Tibial nerve (tissue), 4 donors: ENCODE data around the gene CWC22.

Experiments used
- EP300 ChIP-seq, 2 donors: sonication (generic); formaldehyde crosslinking; IDR thresholded peaks; one replicate each; pipeline ENCODE4 v1.6.1; 2017; ENCODE audit warnings: antibody characterized with exemption in 2 of 2, mild to moderate bottlenecking in 1 of 2
- POLR2A ChIP-seq, 2 donors: fragments of 450-650 bp; IDR thresholded peaks; one replicate each; pipeline ENCODE4 v1.6.1; 2017; ENCODE audit warnings: antibody characterized with exemption in 2 of 2, mild to moderate bottlenecking in 2 of 2, moderate library complexity in 2 of 2
- TF ChIP-seq, protein P1 (sequence below), 5 experiments: fragments of 200-600 bp in 3 of 5; fragments of 450-650 bp in 2 of 5; sonication (generic) in 3 of 5; IDR thresholded peaks; one replicate each; pipeline ENCODE4 v1.5.1; 2016 to 2019; ENCODE audit warnings: antibody characterized with exemption in 5 of 5, mild to moderate bottlenecking in 3 of 5, moderate library complexity in 2 of 5

DNA sequence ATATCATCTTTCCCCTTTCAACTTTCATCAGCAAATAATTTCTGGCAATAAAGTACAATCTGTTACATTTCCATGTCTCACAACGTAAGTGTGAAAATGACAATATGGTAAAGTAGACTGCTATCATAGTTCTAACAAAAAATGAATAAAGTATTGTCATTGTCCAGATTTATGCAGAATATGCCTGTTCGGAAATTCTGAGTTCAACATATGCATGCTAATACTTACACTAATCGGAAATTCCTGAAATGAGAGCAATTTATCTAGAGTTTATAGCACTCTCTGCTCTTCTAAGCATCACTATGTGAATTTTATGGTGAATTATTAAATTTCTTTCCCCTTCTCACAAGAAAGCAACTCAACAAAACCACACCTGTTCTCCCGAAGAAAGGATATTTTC, 8.1 kb downstream of the CWC22 start:
- TF ChIP-seq, protein P1, sequence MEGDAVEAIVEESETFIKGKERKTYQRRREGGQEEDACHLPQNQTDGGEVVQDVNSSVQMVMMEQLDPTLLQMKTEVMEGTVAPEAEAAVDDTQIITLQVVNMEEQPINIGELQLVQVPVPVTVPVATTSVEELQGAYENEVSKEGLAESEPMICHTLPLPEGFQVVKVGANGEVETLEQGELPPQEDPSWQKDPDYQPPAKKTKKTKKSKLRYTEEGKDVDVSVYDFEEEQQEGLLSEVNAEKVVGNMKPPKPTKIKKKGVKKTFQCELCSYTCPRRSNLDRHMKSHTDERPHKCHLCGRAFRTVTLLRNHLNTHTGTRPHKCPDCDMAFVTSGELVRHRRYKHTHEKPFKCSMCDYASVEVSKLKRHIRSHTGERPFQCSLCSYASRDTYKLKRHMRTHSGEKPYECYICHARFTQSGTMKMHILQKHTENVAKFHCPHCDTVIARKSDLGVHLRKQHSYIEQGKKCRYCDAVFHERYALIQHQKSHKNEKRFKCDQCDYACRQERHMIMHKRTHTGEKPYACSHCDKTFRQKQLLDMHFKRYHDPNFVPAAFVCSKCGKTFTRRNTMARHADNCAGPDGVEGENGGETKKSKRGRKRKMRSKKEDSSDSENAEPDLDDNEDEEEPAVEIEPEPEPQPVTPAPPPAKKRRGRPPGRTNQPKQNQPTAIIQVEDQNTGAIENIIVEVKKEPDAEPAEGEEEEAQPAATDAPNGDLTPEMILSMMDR (IDR thresholded peaks at IDR 0.05) = no peak
- TF ChIP-seq POLR2A (IDR thresholded peaks at IDR 0.05) (no peak), EP300 (IDR thresholded peaks at IDR 0.05) (no peak)
